WTC11 (cell line): Measurements from ENCODE around the gene IL1B.

Source experiments
- ESRRA ChIP-seq: sonication (generic); formaldehyde crosslinking; IDR thresholded peaks from 2 replicates; pipeline ENCODE4 v1.8.1; 2022; ENCODE audit warnings: mild to moderate bottlenecking, missing genetic modification reagents, borderline replicate concordance
- JUN ChIP-seq: sonication (generic); formaldehyde crosslinking; IDR thresholded peaks from 2 replicates; pipeline ENCODE4 v1.8.0; 2023; ENCODE audit warnings: mild to moderate bottlenecking, missing genetic modification reagents
- NR2C2 ChIP-seq: sonication (generic); formaldehyde crosslinking; IDR thresholded peaks from 2 replicates; pipeline ENCODE4 v1.8.0; 2022; ENCODE audit warnings: mild to moderate bottlenecking, missing genetic modification reagents
- NR3C1 ChIP-seq: sonication (generic); formaldehyde crosslinking; conservative IDR thresholded peaks from 2 replicates; pipeline ENCODE4 v1.8.1; 2023; ENCODE audit warnings: low read depth, mild to moderate bottlenecking, missing genetic modification reagents
- PRRX2 ChIP-seq: fragments of 250-450 bp; sonication (Bioruptor Pico); IDR thresholded peaks from 2 replicates; pipeline ENCODE4 v1.8.0; 2021; ENCODE audit warnings: mild to moderate bottlenecking
- RELA ChIP-seq: sonication (generic); formaldehyde crosslinking; IDR thresholded peaks from 2 replicates; pipeline ENCODE4 v1.8.1; 2022; ENCODE audit warnings: missing genetic modification reagents, mild to moderate bottlenecking, borderline replicate concordance
- SOX15 ChIP-seq: fragments of 250-450 bp; sonication (Bioruptor Pico); IDR thresholded peaks from 2 replicates; pipeline ENCODE4 v1.9.0; 2021; ENCODE audit warnings: mild to moderate bottlenecking
- TEAD4 ChIP-seq: sonication (generic); formaldehyde crosslinking; IDR thresholded peaks from 2 replicates; pipeline ENCODE4 v1.8.0; 2022; ENCODE audit warnings: mild to moderate bottlenecking, missing genetic modification reagents
- TF ChIP-seq, protein P1 (sequence below): fragments of 200-600 bp; IDR thresholded peaks from 2 replicates; pipeline ENCODE4 v1.8.0; 2022; ENCODE audit warnings: antibody characterized with exemption
- TF ChIP-seq, protein P2 (sequence below): sonication (generic); formaldehyde crosslinking; IDR thresholded peaks from 2 replicates; pipeline ENCODE4 v1.8.0; 2022; ENCODE audit warnings: mild to moderate bottlenecking, missing genetic modification reagents
- TF ChIP-seq, protein P3 (sequence below): sonication (generic); formaldehyde crosslinking; IDR thresholded peaks from 2 replicates; pipeline ENCODE4 v1.8.1; 2023; ENCODE audit warnings: mild to moderate bottlenecking, moderate library complexity, missing genetic modification reagents
- TF ChIP-seq, protein P4 (sequence below): sonication (generic); formaldehyde crosslinking; IDR thresholded peaks from 2 replicates; pipeline ENCODE4 v1.8.1; 2023; ENCODE audit warnings: mild to moderate bottlenecking, missing genetic modification reagents, moderate library complexity

DNA sequence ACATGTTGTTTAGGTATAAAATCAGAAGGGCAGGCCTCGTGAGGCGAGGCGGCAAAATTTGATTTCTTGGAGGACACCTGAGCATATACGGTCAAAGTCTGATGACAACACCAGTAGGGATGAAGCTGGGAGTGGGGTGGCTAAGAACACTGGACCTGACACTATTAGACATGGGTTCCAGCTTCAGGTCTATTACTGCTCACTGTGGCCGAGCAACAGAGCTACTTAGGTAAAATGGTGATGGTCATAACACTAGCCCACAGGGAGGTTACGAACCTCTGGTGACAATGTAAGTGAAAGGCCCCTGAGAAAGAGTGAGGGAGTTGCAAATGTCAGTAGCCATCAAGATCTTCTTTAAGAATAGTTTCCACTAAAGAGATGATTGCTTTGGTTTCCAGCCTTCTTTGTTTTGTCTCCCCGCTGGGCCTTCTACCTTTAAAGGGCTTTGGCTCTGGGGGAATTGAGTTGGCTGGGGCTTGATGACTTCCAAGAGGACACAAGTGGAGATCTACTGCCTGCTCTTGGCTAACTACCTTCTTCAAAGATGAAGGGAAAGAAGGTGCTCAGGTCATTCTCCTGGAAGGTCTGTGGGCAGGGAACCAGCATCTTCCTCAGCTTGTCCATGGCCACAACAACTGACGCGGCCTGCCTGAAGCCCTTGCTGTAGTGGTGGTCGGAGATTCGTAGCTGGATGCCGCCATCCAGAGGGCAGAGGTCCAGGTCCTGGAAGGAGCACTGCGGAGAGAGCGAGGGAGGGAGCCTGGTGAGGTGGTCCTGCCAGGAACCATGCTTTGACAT, 3.5 kb downstream of the IL1B start:
- TF ChIP-seq, protein P1, sequence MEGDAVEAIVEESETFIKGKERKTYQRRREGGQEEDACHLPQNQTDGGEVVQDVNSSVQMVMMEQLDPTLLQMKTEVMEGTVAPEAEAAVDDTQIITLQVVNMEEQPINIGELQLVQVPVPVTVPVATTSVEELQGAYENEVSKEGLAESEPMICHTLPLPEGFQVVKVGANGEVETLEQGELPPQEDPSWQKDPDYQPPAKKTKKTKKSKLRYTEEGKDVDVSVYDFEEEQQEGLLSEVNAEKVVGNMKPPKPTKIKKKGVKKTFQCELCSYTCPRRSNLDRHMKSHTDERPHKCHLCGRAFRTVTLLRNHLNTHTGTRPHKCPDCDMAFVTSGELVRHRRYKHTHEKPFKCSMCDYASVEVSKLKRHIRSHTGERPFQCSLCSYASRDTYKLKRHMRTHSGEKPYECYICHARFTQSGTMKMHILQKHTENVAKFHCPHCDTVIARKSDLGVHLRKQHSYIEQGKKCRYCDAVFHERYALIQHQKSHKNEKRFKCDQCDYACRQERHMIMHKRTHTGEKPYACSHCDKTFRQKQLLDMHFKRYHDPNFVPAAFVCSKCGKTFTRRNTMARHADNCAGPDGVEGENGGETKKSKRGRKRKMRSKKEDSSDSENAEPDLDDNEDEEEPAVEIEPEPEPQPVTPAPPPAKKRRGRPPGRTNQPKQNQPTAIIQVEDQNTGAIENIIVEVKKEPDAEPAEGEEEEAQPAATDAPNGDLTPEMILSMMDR = no peak
- TF ChIP-seq NR2C2 (CRISPR knock-in tag) (no peak), ESRRA (no peak), TEAD4 (CRISPR knock-in tag) (no peak), NR3C1 (CRISPR knock-in tag) (no peak), PRRX2 (CRISPR knock-in tag) (no peak), SOX15 (CRISPR knock-in tag) (no peak), RELA (CRISPR knock-in tag) (no peak), JUN (CRISPR knock-in tag) (no peak)
- TF ChIP-seq, protein P2, sequence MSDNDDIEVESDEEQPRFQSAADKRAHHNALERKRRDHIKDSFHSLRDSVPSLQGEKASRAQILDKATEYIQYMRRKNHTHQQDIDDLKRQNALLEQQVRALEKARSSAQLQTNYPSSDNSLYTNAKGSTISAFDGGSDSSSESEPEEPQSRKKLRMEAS = no peak
- TF ChIP-seq, protein P3, sequence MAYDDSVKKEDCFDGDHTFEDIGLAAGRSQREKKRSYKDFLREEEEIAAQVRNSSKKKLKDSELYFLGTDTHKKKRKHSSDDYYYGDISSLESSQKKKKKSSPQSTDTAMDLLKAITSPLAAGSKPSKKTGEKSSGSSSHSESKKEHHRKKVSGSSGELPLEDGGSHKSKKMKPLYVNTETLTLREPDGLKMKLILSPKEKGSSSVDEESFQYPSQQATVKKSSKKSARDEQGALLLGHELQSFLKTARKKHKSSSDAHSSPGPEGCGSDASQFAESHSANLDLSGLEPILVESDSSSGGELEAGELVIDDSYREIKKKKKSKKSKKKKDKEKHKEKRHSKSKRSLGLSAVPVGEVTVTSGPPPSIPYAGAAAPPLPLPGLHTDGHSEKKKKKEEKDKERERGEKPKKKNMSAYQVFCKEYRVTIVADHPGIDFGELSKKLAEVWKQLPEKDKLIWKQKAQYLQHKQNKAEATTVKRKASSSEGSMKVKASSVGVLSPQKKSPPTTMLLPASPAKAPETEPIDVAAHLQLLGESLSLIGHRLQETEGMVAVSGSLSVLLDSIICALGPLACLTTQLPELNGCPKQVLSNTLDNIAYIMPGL (CRISPR knock-in tag) = no peak
- TF ChIP-seq, protein P4, sequence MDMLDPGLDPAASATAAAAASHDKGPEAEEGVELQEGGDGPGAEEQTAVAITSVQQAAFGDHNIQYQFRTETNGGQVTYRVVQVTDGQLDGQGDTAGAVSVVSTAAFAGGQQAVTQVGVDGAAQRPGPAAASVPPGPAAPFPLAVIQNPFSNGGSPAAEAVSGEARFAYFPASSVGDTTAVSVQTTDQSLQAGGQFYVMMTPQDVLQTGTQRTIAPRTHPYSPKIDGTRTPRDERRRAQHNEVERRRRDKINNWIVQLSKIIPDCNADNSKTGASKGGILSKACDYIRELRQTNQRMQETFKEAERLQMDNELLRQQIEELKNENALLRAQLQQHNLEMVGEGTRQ (CRISPR knock-in tag) = no peak
